Osteocyte (in vitro differentiated cells): ENCODE results near the gene XIRP1. TPM values are rescaled to one million over a fixed set of nuclear protein-coding genes. Genes with fewer than 3 reads are reported as not detected.

Source experiments
- DNase-seq: peaks from one replicate; pipeline ENCODE4 v3.0.0; 2021; ENCODE audit warnings: mixed read lengths; ENCODE audit not compliant: unreplicated experiment; ENCODE audit errors: extremely low spot score
- H3K27ac Mint-ChIP-seq: one replicate; pipeline ENCODE4 v1.8.0; 2021; ENCODE audit warnings: mild to moderate bottlenecking, mixed read lengths; ENCODE audit not compliant: unreplicated experiment
- H3K27me3 Mint-ChIP-seq: one replicate; pipeline ENCODE4 v1.8.0; 2021; ENCODE audit warnings: mixed read lengths; ENCODE audit not compliant: unreplicated experiment
- H3K36me3 Mint-ChIP-seq: one replicate; pipeline ENCODE4 v1.8.0; 2021; ENCODE audit warnings: mixed read lengths; ENCODE audit not compliant: unreplicated experiment
- H3K4me1 Mint-ChIP-seq: one replicate; pipeline ENCODE4 v1.8.0; 2021; ENCODE audit warnings: mixed read lengths; ENCODE audit not compliant: unreplicated experiment
- H3K4me3 Mint-ChIP-seq: one replicate; pipeline ENCODE4 v1.8.0; 2021; ENCODE audit warnings: mild to moderate bottlenecking, moderate library complexity, mixed read lengths; ENCODE audit not compliant: unreplicated experiment
- H3K9me3 Mint-ChIP-seq: one replicate; pipeline ENCODE4 v1.8.0; 2021; ENCODE audit warnings: mixed read lengths; ENCODE audit not compliant: unreplicated experiment
- CTCF ChIP-seq: fragments of 200-600 bp; sonication (generic); IDR thresholded peaks from 2 replicates; pipeline ENCODE4 v1.5.0; 2021; ENCODE audit warnings: antibody characterized with exemption, mild to moderate bottlenecking, moderate library complexity
- total RNA-seq: library from RNA; stranded (reverse); gene quantifications from 2 replicates; pipeline ENCODE4 v1.2.1, GENCODE V29; 2021

XIRP1 gene
- total RNA-seq, 1 donor from 2014 or later = not detected

GRCh38 chr3:39149498-39150147, 42.8 kb downstream of the XIRP1 start:
- Mint-ChIP-seq H3K4me3 (peak overlapping the region; percentile 97), H3K9me3 (no peaks in the 10 kb centered on the region), H3K27me3 (no peaks in the 10 kb centered on the region), H3K27ac (peak overlapping the region; percentile 99), H3K36me3 (peaks cover 11% of the 10 kb centered on the region), H3K4me1 (peaks cover 80% of the 10 kb centered on the region)
- no peak for TF ChIP-seq CTCF
- DNase-seq = no peak

GRCh38 chr3:39149059-39149455, 43.3 kb downstream of the XIRP1 start:
- no peak for DNase-seq
- Mint-ChIP-seq H3K36me3 (peaks cover 16% of the 10 kb centered on the region), H3K27ac (peak overlapping the region; percentile 99), H3K4me3 (peak overlapping the region; percentile 29), H3K4me1 (peaks cover 80% of the 10 kb centered on the region), H3K9me3 (no peaks in the 10 kb centered on the region), H3K27me3 (no peaks in the 10 kb centered on the region)
- no peak for TF ChIP-seq CTCF

GRCh38 chr3:39148435-39149058, 43.8 kb downstream of the XIRP1 start:
- DNase-seq = no peak
- TF ChIP-seq CTCF = no peak
- H3K9me3 Mint-ChIP-seq = no peaks in the 10 kb centered on the region
- H3K27me3 Mint-ChIP-seq = no peaks in the 10 kb centered on the region
- H3K36me3 Mint-ChIP-seq = peaks cover 20% of the 10 kb centered on the region
- peak overlapping the region; percentile 70 for H3K4me3 Mint-ChIP-seq
- peak overlapping the region; percentile 99 for H3K27ac Mint-ChIP-seq
- H3K4me1 Mint-ChIP-seq = peaks cover 80% of the 10 kb centered on the region

- peak overlapping the region; percentile 70 for H3K4me3 Mint-ChIP-seq
- no peak for DNase-seq
- H3K27ac Mint-ChIP-seq = peak overlapping the region; percentile 99
- H3K9me3 Mint-ChIP-seq = no peaks in the 10 kb centered on the region
- no peak for TF ChIP-seq CTCF
- H3K36me3 Mint-ChIP-seq = peaks cover 23% of the 10 kb centered on the region
- no peaks in the 10 kb centered on the region for H3K27me3 Mint-ChIP-seq
- H3K4me1 Mint-ChIP-seq = peaks cover 80% of the 10 kb centered on the region
Observed at GRCh38 chr3:39147711-39148434, 44.5 kb downstream of the XIRP1 start.
